ENCODE data around the gene RIMBP3B.
"Not testable (repeated sequence)": the region's sequence is repeated elsewhere in the genome, so short reads cannot be mapped to it uniquely, and the experiment has no call there.

DNA sequence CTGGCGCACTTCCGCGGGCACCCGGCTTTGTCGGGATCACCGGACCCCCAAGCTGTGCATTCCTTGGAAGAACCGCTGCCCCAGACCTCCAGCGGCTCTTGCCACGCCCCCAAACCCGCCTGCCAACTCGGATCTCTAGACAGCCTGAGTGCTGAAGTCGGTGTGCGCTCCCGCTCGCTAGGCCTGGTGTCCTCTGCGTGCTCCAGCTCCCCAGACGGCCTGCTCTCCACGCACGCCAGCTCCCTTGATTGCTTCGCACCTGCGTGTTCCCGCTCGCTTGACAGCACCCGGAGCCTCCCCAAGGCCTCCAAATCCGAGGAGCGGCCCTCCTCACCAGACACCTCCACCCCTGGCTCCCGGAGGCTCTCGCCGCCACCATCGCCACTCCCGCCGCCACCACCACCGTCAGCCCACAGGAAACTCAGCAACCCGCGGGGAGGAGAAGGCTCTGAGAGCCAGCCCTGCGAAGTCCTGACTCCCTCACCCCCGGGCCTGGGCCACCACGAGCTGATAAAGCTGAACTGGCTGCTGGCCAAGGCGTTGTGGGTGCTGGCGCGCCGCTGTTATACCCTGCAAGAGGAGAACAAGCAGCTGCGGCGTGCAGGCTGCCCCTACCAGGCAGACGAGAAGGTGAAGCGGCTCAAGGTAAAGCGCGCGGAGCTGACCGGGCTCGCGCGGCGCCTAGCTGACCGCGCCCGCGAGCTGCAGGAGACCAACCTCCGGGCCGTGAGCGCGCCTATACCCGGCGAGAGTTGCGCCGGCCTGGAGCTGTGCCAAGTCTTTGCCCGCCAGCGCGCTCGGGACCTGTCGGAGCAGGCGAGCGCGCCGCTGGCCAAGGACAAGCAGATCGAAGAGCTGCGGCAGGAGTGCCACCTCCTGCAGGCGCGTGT is 1.2 kb downstream of the RIMBP3B start:
- not testable (repeated sequence) for TF ChIP-seq CTCF (conservative IDR thresholded peaks at IDR 0.05; ENCODE audit: low read length); EZH2phosphoT487 (IDR thresholded peaks at IDR 0.05; ENCODE audit: borderline replicate concordance)
